HL-60 (cell line): ENCODE data around the gene KAZN.

Experiments used
- GABPA ChIP-seq: IDR thresholded peaks from 2 replicates; pipeline ENCODE4 v1.6.1; 2012; ENCODE audit warnings: low read depth
- POLR2AphosphoS5 ChIP-seq: IDR thresholded peaks from 2 replicates; pipeline ENCODE4 v1.6.1; 2012; ENCODE audit warnings: low read depth
- SPI1 ChIP-seq: IDR thresholded peaks from 2 replicates; pipeline ENCODE4 v1.6.1; 2012; ENCODE audit warnings: low read depth, mild to moderate bottlenecking, borderline replicate concordance
- TF ChIP-seq, protein P1 (sequence below): IDR thresholded peaks from one replicate; pipeline ENCODE4 v1.5.1; 2011; ENCODE audit warnings: low read length, control low read depth, inconsistent platforms; ENCODE audit not compliant: insufficient read depth
- TF ChIP-seq, protein P2 (sequence below): IDR thresholded peaks from 2 replicates; pipeline ENCODE4 v1.6.1; 2012; ENCODE audit warnings: low read depth; ENCODE audit not compliant: insufficient replicate concordance

DNA sequence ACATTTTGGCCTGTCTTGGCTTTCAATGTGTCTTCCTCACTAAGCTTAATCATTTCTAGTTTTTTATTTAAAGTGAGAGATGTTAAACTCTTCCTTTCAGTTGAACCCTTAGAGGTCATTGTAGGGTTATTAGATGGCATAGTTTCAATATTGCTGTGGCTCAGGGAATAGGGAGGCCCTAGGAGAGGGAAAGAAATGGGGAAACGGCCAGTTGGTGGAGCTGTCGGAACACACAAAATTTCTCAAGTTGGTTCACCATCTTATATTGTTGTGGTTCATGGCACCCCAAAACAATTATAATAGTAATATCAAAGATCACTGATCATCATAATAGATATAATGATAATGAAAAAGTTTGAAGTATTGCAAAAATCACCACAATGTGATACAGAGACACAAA, 31.4 kb upstream of the KAZN start:
- TF ChIP-seq, protein P1, sequence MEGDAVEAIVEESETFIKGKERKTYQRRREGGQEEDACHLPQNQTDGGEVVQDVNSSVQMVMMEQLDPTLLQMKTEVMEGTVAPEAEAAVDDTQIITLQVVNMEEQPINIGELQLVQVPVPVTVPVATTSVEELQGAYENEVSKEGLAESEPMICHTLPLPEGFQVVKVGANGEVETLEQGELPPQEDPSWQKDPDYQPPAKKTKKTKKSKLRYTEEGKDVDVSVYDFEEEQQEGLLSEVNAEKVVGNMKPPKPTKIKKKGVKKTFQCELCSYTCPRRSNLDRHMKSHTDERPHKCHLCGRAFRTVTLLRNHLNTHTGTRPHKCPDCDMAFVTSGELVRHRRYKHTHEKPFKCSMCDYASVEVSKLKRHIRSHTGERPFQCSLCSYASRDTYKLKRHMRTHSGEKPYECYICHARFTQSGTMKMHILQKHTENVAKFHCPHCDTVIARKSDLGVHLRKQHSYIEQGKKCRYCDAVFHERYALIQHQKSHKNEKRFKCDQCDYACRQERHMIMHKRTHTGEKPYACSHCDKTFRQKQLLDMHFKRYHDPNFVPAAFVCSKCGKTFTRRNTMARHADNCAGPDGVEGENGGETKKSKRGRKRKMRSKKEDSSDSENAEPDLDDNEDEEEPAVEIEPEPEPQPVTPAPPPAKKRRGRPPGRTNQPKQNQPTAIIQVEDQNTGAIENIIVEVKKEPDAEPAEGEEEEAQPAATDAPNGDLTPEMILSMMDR, result no peak
- TF ChIP-seq POLR2AphosphoS5 (no peak), GABPA (no peak), SPI1 (no peak)
- TF ChIP-seq, protein P2, sequence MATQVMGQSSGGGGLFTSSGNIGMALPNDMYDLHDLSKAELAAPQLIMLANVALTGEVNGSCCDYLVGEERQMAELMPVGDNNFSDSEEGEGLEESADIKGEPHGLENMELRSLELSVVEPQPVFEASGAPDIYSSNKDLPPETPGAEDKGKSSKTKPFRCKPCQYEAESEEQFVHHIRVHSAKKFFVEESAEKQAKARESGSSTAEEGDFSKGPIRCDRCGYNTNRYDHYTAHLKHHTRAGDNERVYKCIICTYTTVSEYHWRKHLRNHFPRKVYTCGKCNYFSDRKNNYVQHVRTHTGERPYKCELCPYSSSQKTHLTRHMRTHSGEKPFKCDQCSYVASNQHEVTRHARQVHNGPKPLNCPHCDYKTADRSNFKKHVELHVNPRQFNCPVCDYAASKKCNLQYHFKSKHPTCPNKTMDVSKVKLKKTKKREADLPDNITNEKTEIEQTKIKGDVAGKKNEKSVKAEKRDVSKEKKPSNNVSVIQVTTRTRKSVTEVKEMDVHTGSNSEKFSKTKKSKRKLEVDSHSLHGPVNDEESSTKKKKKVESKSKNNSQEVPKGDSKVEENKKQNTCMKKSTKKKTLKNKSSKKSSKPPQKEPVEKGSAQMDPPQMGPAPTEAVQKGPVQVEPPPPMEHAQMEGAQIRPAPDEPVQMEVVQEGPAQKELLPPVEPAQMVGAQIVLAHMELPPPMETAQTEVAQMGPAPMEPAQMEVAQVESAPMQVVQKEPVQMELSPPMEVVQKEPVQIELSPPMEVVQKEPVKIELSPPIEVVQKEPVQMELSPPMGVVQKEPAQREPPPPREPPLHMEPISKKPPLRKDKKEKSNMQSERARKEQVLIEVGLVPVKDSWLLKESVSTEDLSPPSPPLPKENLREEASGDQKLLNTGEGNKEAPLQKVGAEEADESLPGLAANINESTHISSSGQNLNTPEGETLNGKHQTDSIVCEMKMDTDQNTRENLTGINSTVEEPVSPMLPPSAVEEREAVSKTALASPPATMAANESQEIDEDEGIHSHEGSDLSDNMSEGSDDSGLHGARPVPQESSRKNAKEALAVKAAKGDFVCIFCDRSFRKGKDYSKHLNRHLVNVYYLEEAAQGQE, result no peak
